PFSK-1 (cell line): Measurements from ENCODE around the gene USP16.

ENCODE experiments used
- FOXP2 ChIP-seq: optimal IDR thresholded peaks from 2 replicates; pipeline ENCODE3; 2011; ENCODE audit warnings: borderline replicate concordance, control low read depth, inconsistent platforms; ENCODE audit not compliant: insufficient read depth; ENCODE audit errors: extremely low read length, extremely low read depth
- POLR2AphosphoS5 ChIP-seq: IDR thresholded peaks from 2 replicates; pipeline ENCODE4 v1.6.1; 2012; ENCODE audit warnings: low read depth, mild to moderate bottlenecking, control low read depth, low read length, moderate library complexity
- REST ChIP-seq, 2 experiments: IDR thresholded peaks; 2 replicates each; pipeline versions ENCODE4 v1.6.1 to v1.8.0; 2011 to 2012; ENCODE audit warnings: low read depth in 2 of 2, low read length in 2 of 2, control low read depth in 1 of 2, inconsistent platforms in 1 of 2, mild to moderate bottlenecking in 1 of 2, moderate library complexity in 1 of 2; ENCODE audit not compliant: insufficient read depth in 1 of 2
- SIN3A ChIP-seq: IDR thresholded peaks from 2 replicates; pipeline ENCODE4 v1.6.1; 2012; ENCODE audit warnings: mild to moderate bottlenecking, low read length, moderate library complexity, borderline replicate concordance; ENCODE audit not compliant: insufficient read depth
- TAF1 ChIP-seq: IDR thresholded peaks from 2 replicates; pipeline ENCODE4 v1.6.1; 2012; ENCODE audit warnings: low read length, control low read depth, borderline replicate concordance; ENCODE audit not compliant: insufficient read depth

Gene USP16

GRCh38 chr21:29007135-29007534 is 17.3 kb upstream of the USP16 start:
- TF ChIP-seq REST (IDR thresholded peaks at IDR 0.05; ENCODE audit: insufficient read depth in 1 of 2, low read depth in 2 of 2, low read length in 2 of 2) (no peak), TAF1 (no peak), POLR2AphosphoS5 (no peak), FOXP2 (no peak), SIN3A (no peak)

GRCh38 chr21:29007810-29008209 is 16.7 kb upstream of the USP16 start:
- TF ChIP-seq SIN3A (no peak), FOXP2 (no peak), POLR2AphosphoS5 (no peak), TAF1 (no peak), REST (IDR thresholded peaks at IDR 0.05; ENCODE audit: insufficient read depth in 1 of 2, low read depth in 2 of 2, low read length in 2 of 2) (no peak)

- TF ChIP-seq POLR2AphosphoS5 (no peak), SIN3A (no peak), REST (IDR thresholded peaks at IDR 0.05; ENCODE audit: insufficient read depth in 1 of 2, low read depth in 2 of 2, low read length in 2 of 2) (no peak), TAF1 (no peak), FOXP2 (no peak)
Measured at GRCh38 chr21:29008367-29008766, 16.1 kb upstream of the USP16 start.

- no peak for TF ChIP-seq REST (IDR thresholded peaks at IDR 0.05; ENCODE audit: insufficient read depth in 1 of 2, low read depth in 2 of 2, low read length in 2 of 2)
- TF ChIP-seq FOXP2: no peak
- no peak for TF ChIP-seq TAF1
- TF ChIP-seq SIN3A: no peak
- TF ChIP-seq POLR2AphosphoS5: no peak
Measured at GRCh38 chr21:29017639-29018237, 6.7 kb upstream of the USP16 start.
